OCI-LY3 (cell line): Measurements from ENCODE around the gene ARHGAP10.
"Not testable (repeated sequence)": the region's sequence is repeated elsewhere in the genome, so short reads cannot be mapped to it uniquely, and the experiment has no call there.

Source experiments
- CTCF ChIP-seq: fragments of 200-600, 300-600 bp; sonication (generic); IDR thresholded peaks from 2 replicates; pipeline ENCODE4 v1.5.1; 2014; ENCODE audit warnings: antibody characterized with exemption, low read length, low read depth
- EZH2phosphoT487 ChIP-seq: fragments of 200-600 bp; shearing (Covaris generic); IDR thresholded peaks from 2 replicates; pipeline ENCODE4 v1.6.1; 2018; ENCODE audit warnings: antibody characterized with exemption, mixed run types, low read depth

- TF ChIP-seq CTCF, EZH2phosphoT487: not testable (repeated sequence)
These were observed 351.2 kb downstream of the ARHGAP10 start for GRCh38 chr4:148083073-148083472.
